ACC112 (cell line): Measurements from ENCODE around the gene COPS2.

Source experiments
- H2AFZ ChIP-seq: fragments of 200-600 bp; sonication (generic); one replicate; pipeline ENCODE4 v1.6.0; 2017; ENCODE audit warnings: antibody characterized with exemption, low read length; ENCODE audit not compliant: unreplicated experiment
- H3K27ac ChIP-seq: fragments of 200-600 bp; sonication (generic); 2 replicates; pipeline ENCODE4 v1.5.1; 2014; ENCODE audit warnings: low read depth, mild to moderate bottlenecking, antibody characterized with exemption, low read length, moderate library complexity
- H3K27me3 ChIP-seq: fragments of 200-600 bp; sonication (generic); 2 replicates; pipeline ENCODE4 v1.6.1; 2014; ENCODE audit warnings: mild to moderate bottlenecking, antibody characterized with exemption, low read length, moderate library complexity, mixed read lengths; ENCODE audit not compliant: insufficient read depth
- H3K36me3 ChIP-seq: fragments of 200-600 bp; sonication (generic); 2 replicates; pipeline ENCODE4 v1.6.1; 2016; ENCODE audit warnings: mild to moderate bottlenecking, antibody characterized with exemption, low read length, moderate library complexity, mixed read lengths; ENCODE audit not compliant: insufficient read depth
- H3K4me1 ChIP-seq: fragments of 200-600 bp; sonication (generic); one replicate; pipeline ENCODE4 v1.6.1; 2016; ENCODE audit warnings: low read length, mixed read lengths; ENCODE audit not compliant: insufficient read depth, unreplicated experiment, control insufficient read depth
- H3K4me3 ChIP-seq: fragments of 200-600 bp; sonication (generic); 2 replicates; pipeline ENCODE4 v1.5.1; 2014; ENCODE audit warnings: mild to moderate bottlenecking, low read depth, low read length
- H3K79me2 ChIP-seq: fragments of 200-600 bp; sonication (generic); one replicate; pipeline ENCODE4 v1.6.0; 2016; ENCODE audit warnings: low read length; ENCODE audit not compliant: control insufficient read depth, unreplicated experiment, insufficient read depth

The COPS2 gene

DNA sequence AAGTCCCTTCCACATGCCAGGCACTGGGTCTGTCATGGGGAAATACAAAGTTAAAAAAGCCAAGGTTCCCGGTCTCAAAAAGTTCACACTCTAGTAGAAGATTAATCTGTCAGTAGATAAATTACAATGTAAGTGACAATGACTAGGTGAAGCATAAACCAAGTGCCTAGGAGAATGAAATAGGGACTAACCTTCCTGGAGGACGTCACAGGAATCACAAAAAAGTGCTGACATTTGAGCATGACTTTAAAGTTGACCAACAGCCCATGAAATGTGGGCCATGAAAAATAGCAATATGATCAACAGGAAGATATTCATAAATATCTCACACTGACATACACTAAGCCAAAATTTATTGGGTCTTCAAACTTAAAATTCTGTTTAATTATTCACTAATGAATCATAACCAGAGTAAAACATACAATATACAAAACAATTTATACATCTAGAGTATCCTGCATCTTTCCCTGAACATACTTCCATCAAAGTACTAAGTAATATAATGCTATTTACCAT lies 20.0 kb downstream of the COPS2 start:
- Histone ChIP-seq H3K27ac (peak overlapping the region; percentile 97), H3K79me2 (peaks cover 14% of the 10 kb centered on the region), H3K4me3 (peak overlapping the region; percentile 54), H2AFZ (no peak overlapping the region), H3K36me3 (peaks cover 39% of the 10 kb centered on the region), H3K4me1 (peaks cover 47% of the 10 kb centered on the region), H3K27me3 (no peaks in the 10 kb centered on the region)

GRCh38 chr15:49134683-49135341 lies 20.6 kb downstream of the COPS2 start:
- Histone ChIP-seq H2AFZ (no peak overlapping the region), H3K4me1 (peaks cover 47% of the 10 kb centered on the region), H3K27ac (peak overlapping the region; percentile 97), H3K36me3 (peaks cover 45% of the 10 kb centered on the region), H3K79me2 (peaks cover 14% of the 10 kb centered on the region), H3K4me3 (peak overlapping the region; percentile 54), H3K27me3 (no peaks in the 10 kb centered on the region)

GRCh38 chr15:49131403-49131802 lies 24.0 kb downstream of the COPS2 start:
- Histone ChIP-seq H3K4me1 (peaks cover 25% of the 10 kb centered on the region), H3K36me3 (peaks cover 57% of the 10 kb centered on the region), H3K79me2 (peaks cover 7% of the 10 kb centered on the region), H3K27me3 (no peaks in the 10 kb centered on the region), H2AFZ (no peak overlapping the region), H3K27ac (no peak overlapping the region), H3K4me3 (no peak overlapping the region)

GRCh38 chr15:49124371-49124770 lies 31.0 kb downstream of the COPS2 start:
- Histone ChIP-seq H3K4me1 (no peaks in the 10 kb centered on the region), H3K27me3 (no peaks in the 10 kb centered on the region), H2AFZ (no peak overlapping the region), H3K27ac (no peak overlapping the region), H3K4me3 (no peak overlapping the region), H3K36me3 (peaks cover 28% of the 10 kb centered on the region), H3K79me2 (no peaks in the 10 kb centered on the region)

DNA sequence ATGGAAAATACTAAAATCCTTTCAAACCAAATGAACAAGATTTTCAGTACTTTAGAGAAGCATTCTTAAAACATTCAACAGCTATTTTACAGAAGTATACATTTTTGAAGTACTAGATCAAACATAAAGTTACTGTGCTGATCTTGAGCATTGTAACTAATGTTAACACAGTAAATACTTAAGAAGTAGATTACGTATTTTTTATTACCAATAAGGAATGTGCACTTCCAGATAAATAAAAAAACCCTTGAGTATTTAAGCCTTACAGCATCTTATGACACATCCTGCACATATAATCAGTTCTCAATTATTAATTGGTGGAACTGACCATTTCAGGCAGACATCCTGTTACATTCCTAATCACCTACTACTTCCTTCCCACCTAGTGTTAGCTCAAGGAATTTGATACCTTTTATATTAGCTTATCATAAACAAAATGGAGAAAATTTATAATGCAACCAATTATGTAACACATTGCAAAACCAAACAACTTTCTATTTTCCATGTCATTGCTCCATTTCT lies 32.8 kb downstream of the COPS2 start:
- no peaks in the 10 kb centered on the region for H3K79me2 ChIP-seq
- H3K4me1 ChIP-seq, result no peaks in the 10 kb centered on the region
- peaks cover 13% of the 10 kb centered on the region for H3K36me3 ChIP-seq

DNA sequence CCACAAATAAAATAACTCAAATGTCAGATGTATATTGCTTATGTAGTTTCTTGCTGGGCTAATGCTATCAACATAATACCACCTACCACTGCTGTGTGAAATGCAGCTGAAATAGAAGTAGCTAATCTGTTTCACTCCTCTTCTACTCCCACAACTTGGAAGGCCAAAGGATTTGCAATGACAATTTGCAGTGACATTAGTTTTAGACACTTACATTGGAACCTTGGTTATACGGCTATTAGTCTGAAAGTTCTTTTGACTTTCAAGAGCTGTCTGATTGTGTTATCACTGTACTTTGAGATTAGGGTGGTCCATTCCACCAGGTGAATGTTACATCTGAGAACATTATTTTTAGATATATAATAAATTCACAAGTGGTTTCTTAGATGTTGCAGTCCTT lies 33.5 kb downstream of the COPS2 start:
- Histone ChIP-seq H2AFZ (no peak overlapping the region), H3K79me2 (no peaks in the 10 kb centered on the region), H3K27ac (no peak overlapping the region), H3K4me3 (no peak overlapping the region), H3K36me3 (peaks cover 10% of the 10 kb centered on the region; the same call in 1 of the 2 replicates), H3K27me3 (no peaks in the 10 kb centered on the region), H3K4me1 (no peaks in the 10 kb centered on the region)

More for the DNA sequence above, 32.8 kb downstream of the COPS2 start:
- Histone ChIP-seq H3K4me3 (no peak overlapping the region), H2AFZ (no peak overlapping the region), H3K27me3 (no peaks in the 10 kb centered on the region), H3K27ac (no peak overlapping the region)

DNA sequence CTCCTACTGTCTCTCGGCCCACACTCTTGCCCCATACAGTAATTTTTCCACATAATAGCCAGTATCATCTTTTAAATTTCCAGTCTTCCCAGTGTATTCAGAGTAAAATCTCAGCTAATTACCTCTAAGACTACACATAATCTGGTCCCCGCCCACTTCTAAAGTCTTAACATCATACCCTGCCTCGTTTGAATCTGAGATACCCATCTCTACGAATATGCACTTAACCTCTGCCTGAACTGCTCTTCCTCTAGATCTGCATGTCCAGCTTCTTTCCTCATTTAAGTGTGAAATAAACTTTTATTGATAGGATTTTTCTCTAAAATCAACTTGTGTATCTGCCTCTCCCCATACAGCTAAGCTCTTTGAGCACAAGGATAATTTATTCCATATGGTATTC lies 34.6 kb downstream of the COPS2 start:
- no peak overlapping the region for H3K4me3 ChIP-seq
- H3K27me3 ChIP-seq, result no peaks in the 10 kb centered on the region
- H2AFZ ChIP-seq, result no peak overlapping the region
- H3K36me3 ChIP-seq, result peaks cover 18% of the 10 kb centered on the region; the same call in 1 of the 2 replicates
- H3K27ac ChIP-seq, result no peak overlapping the region
- H3K4me1 ChIP-seq, result no peaks in the 10 kb centered on the region
- H3K79me2 ChIP-seq, result no peaks in the 10 kb centered on the region

DNA sequence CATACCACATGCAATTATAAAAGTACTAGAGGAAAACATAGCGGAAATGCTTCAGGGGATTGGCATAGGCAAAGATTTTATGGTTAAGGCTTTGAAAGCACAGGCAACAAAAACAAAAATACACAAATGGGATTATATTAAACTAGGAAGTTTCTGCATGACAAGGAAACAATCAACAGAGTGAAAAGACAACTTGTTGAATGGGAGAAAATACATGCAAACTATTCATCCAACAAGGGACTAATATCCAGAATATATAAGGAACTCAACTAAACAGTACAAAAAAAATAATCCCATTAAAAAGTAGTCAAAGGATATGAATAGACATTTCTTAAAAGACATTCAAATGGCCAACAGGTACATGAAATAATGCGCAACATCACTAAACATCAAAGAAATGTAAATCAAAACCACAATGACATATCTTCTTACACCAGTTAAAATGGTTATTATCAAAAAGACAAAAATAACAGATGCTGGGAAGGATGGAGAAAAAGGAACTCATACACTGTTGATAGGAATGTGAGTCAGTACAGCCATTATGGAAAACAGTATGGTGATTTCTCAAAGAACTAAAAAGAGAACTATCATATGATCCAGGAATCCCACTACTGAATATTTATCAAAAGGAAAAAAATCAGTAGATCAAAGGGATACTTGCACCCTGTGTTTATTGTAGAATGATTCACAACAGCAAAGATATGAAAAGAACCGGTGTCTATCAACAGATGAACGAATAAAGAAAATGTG lies 39.1 kb downstream of the COPS2 start:
- H3K4me1 ChIP-seq, result no peaks in the 10 kb centered on the region
- peaks cover 4% of the 10 kb centered on the region for H3K79me2 ChIP-seq
- H3K27ac ChIP-seq, result no peak overlapping the region
- no peak overlapping the region for H3K4me3 ChIP-seq
- no peak overlapping the region for H2AFZ ChIP-seq
- no peaks in the 10 kb centered on the region for H3K27me3 ChIP-seq
- H3K36me3 ChIP-seq, result peaks cover 40% of the 10 kb centered on the region

DNA sequence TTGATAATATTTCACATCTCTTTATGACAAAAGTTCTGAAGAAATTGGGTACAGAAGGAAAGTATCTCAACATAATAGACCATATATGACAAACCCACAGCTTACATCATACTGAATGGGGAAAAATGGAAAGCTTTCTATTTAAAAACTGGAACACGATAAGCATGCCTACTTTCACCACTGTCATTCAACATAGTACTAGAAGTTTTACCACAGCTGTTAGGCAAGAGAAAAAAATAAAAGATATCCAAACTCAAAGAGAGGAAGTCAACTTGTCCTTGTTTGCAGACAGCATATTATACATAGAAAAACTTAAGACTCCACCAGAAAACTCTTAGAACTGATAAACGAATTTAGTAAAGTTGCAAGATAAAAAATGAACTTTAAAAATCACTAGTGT lies 40.3 kb downstream of the COPS2 start:
- Histone ChIP-seq H2AFZ (no peak overlapping the region), H3K4me1 (no peaks in the 10 kb centered on the region), H3K36me3 (peaks cover 45% of the 10 kb centered on the region), H3K27me3 (no peaks in the 10 kb centered on the region), H3K79me2 (peaks cover 4% of the 10 kb centered on the region), H3K27ac (no peak overlapping the region), H3K4me3 (no peak overlapping the region)

- H3K4me3 ChIP-seq, result no peak overlapping the region
- no peaks in the 10 kb centered on the region for H3K27me3 ChIP-seq
- peaks cover 46% of the 10 kb centered on the region for H3K36me3 ChIP-seq
- no peak overlapping the region for H3K27ac ChIP-seq
- H2AFZ ChIP-seq, result no peak overlapping the region
- H3K79me2 ChIP-seq, result peaks cover 4% of the 10 kb centered on the region
- H3K4me1 ChIP-seq, result no peaks in the 10 kb centered on the region
These were observed 45.0 kb downstream of the COPS2 start for GRCh38 chr15:49110158-49110944.
